Stimulated activated CD4-positive, alpha-beta T cell treated with anti-CD3 and anti-CD28 coated beads, TNF-alpha, amount 100 ng/mL, for 4 hours (primary cell): ENCODE results near the gene CCDC106.
A peak's percentile ranks its signal among the peaks of the same experiment; 100 is the strongest.

Experiments used
- DNase-seq, 3 experiments: peaks; one replicate each; pipeline ENCODE4 v3.0.0-alpha.2; 2020; ENCODE audit warnings: low read depth in 3 of 3

The CCDC106 gene

GRCh38 chr19:55667958-55668357, 19.9 kb downstream of the CCDC106 start:
- DNase-seq, result no peak

DNA sequence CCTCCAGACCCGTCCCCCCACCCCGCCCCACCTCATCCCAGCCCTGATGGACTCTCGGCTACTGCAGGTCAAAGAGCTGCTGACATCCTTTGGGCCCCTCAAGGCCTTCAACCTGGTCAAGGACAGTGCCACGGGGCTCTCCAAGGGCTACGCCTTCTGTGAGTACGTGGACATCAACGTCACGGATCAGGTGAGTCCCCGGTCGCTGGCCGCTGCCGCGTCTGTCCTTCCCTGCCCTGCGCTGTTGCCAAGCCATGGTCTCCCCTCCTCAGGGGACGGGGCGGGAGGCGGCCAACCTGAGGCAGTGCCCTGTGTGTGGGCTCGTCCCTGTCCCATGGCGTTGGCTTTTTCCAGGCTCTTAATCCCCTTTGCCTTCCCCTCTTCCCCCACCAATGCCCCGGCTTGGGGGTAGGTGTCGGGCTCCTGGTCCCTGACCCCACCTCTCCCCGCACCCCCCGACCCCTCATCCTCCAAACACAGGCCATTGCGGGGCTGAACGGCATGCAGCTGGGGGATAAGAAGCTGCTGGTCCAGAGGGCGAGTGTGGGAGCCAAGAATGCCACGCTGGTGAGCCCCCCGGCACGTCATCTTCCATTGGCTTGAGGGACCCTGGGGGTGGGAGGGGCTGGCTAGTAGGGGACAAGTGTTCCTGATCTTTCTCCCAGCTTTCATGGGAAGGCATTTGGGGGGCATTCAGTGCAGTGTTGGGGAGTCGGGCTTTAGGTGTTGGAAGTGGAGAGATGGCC, 20.8 kb downstream of the CCDC106 start:
- no peak for DNase-seq

GRCh38 chr19:55669418-55670279, 21.6 kb downstream of the CCDC106 start:
- no peak for DNase-seq

DNA sequence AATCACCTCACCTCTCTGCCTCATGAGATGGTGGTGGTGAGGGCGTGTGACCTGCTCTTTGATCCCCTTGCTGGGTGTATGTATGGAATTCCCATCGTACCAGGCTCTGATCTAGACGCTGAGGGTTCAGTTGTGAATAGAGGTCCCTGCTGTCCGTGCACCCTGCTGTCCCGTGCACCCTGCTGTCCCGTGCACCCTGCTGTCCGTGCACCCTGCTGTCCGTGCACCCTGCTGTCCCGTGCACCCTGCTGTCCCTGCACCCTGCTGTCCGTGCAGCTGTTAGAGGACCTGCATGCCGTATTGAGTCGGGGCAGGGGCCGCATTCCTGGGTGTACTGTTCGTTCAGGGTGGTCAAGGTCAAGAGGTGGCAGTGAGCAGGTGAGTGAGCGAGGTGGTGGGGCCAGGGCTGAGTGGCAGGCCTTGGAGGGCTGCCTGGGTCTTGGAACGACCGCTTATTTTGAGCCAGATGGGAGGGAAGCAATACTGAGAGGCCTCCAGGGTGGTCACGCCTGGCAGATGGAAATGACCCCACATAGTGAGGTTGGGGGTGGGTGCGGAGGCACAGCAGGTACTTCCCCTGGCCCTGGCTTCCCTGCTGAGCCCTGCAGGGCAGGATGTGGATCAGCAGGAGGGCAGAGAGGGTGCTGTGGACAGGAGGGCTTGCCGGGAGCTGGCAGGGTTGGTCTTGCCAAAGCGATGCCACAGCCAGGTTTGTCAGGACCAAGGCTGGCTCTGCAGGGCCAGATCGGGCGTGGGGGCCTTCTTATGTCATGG, 22.5 kb downstream of the CCDC106 start:
- DNase-seq, result no peak

GRCh38 chr19:55671054-55671378, 23.0 kb downstream of the CCDC106 start:
- no peak for DNase-seq

DNA sequence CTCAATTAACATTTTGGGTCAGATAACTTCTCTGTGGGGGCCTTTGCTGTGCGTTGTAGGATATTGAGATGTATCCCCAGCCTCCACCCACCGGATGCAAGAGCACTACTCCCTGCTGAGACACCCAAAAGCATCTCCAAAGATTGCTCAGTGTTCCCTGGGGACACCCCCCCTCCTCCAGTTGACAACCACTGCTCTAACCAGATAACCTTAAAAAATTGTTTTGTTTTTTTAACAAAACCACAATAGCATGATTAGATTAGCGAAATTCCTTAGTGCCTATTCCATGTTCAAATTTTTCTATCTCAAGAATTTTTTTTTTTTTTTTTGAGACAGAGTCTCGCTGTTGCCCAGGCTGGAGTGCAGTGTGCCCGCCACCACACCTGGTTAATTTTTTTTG, 24.4 kb downstream of the CCDC106 start:
- DNase-seq, result no peak

DNA sequence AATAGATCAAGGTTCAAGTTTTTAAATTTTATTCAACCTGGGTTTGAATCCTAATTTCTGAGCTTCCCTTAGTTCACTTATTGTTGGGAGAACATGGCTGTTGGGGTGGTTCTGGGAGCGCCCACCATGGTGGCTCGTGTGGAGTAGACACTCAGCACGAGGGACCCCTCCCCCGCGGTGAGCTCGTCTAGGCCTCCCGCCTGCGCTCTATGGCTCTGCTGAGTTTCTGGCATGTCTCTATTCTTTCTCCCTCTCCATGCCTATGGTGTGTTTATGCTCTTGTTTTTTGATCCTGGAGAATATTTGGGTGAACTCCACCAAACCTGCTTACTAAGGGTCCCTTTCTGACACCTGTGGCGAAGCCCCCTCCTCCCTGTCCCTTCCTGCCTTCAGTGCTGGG, 25.5 kb downstream of the CCDC106 start:
- no peak for DNase-seq

GRCh38 chr19:55673889-55674288, 25.9 kb downstream of the CCDC106 start:
- DNase-seq, result no peak

- DNase-seq, result no peak
Measured at GRCh38 chr19:55674459-55674840, 26.4 kb downstream of the CCDC106 start.

- peak; percentile 94 to 95 (median 94) for DNase-seq
Measured at GRCh38 chr19:55674841-55675660, 27.0 kb downstream of the CCDC106 start, which contains the start of gene EPN1. TSS of gene EPN1 (plus strand) at chr19:55675226. CDS start at chr19:55678628, 3,402 bp downstream.

DNA sequence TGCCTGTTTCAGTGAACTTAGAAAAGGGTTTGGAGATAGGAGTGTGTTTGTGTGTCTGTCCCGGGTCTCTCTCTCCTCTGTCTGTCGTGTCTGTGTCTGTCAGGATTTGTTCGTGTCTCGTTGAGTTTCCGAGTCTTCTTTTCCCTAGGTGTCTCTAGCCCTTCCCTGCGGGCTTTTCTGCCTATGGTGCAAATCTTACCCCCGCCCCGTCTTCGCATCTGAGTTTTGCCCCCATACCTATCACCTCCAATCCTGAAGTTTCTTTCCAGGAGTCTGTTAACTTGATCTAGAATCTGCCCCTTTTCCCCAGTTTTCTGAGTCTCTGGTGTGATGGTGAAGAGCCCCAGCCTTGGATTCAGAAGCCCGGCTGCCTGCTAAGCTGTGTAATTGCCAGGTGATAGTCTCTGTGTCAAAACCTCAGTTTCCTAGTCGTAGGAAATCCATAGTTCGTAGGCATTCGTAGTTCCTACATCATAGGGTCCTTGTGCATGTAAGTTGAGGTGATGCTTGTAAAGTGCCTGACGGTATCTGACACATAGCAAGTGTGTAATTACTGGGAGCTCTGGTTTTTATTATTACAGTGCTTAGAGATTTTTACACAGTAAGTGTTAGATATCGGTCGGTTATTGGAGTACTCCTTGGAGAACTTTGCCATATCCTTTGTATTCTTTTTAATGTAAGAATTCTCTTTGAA, 27.8 kb downstream of the CCDC106 start:
- DNase-seq, result no peak

- DNase-seq, result no peak
Measured at GRCh38 chr19:55676383-55676782, 28.4 kb downstream of the CCDC106 start.

DNA sequence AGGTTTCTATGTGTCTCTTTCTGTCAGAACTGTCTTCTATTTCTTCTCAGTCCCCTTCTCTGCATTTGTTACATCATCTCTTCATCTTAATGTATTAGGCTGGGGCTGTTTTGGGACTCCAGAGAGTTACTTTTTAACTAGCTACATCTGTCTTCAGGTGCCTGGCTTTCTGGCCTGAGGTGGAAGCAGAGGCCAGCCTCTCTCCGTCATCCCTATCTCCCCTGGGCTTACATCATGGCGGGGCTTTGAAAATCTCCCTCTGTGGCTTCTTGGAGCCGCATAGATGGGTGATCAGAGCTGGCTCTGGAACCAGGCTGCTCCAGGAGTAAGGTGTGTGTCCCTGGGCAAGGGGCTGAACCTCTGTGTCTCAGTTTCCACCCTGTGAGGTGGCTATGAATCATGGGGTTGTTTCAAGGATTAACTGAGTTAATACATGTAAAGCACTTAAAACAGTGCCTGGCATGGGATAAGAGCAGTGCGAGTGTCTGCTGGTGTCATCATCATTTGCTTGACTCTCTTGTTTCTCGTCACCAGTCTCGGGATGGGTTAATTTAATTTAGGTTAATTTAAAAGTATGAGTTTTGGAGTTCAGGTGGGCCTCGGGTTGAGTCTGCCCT, 29.0 kb downstream of the CCDC106 start:
- no peak for DNase-seq

- no peak for DNase-seq
Measured at GRCh38 chr19:55677572-55678028, 29.6 kb downstream of the CCDC106 start.

DNA sequence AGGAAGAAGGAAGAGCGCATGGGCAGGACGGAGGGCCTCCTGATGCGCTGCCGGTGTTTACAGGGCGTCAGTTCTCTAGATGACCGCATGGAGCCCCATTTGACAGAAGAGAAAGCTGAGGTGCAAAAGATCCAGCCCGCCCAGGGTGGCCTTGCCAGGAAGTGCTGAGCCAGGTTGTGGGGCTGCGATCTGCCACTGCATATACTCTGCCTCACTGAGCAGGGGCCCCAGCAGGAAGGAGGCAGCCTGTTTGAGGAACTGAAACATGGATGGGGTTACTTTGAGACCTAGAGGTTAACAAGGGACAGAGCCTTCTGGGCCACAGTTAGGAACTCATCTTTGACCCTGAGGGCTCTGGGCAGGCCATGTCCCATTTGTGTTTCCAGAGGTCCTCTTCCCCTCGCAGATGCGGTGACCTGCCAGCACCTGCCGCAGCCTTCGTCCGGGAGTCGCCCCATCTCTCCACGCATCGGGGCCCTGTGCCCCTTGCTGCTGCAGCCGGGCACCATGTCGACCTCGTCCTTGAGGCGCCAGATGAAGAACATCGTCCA, 30.2 kb downstream of the CCDC106 start:
- no peak for DNase-seq

GRCh38 chr19:55679343-55680257, 31.6 kb downstream of the CCDC106 start:
- DNase-seq, result no peak

- DNase-seq, result no peak
Measured at GRCh38 chr19:55680339-55681130, 32.5 kb downstream of the CCDC106 start.
